Ovary (tissue), 9 donors: Measurements from ENCODE around the gene EXOC3. TPM values are rescaled to one million over a fixed set of nuclear protein-coding genes. Genes with fewer than 3 reads are reported as not detected.

Source experiments
- DNase-seq, 5 donors: peaks; one replicate each; pipeline ENCODE4 v3.0.0-alpha.2; 2019 to 2020
- H3K27ac ChIP-seq, 2 donors: fragments of 200-600 bp; one replicate each; pipeline versions ENCODE4 v1.5.1 to v1.8.0; 2019 to 2022
- H3K27me3 ChIP-seq: fragments of 200-600 bp; one replicate; pipeline ENCODE4 v1.8.0; 2022
- H3K36me3 ChIP-seq: fragments of 200-600 bp; sonication (generic); one replicate; pipeline ENCODE4 v1.5.1; 2019
- H3K4me1 ChIP-seq: one replicate; pipeline ENCODE4 v1.8.1; 2013; ENCODE audit warnings: mild to moderate bottlenecking, moderate library complexity; ENCODE audit not compliant: insufficient read depth
- H3K4me3 ChIP-seq: fragments of 200-600 bp; sonication (generic); one replicate; pipeline ENCODE4 v1.5.1; 2017
- H3K9me3 ChIP-seq, 2 donors: fragments of 200-600 bp in 1 of 2; sonication (generic) in 1 of 2; one replicate each; pipeline versions ENCODE4 v1.5.1 to v1.8.1; 2013 to 2019; ENCODE audit warnings: mild to moderate bottlenecking in 1 of 2, moderate library complexity in 1 of 2
- EP300 ChIP-seq: sonication (generic); formaldehyde crosslinking; IDR thresholded peaks from one replicate; pipeline ENCODE4 v1.6.1; 2017; ENCODE audit warnings: antibody characterized with exemption
- POLR2A ChIP-seq: fragments of 450-650 bp; IDR thresholded peaks from one replicate; pipeline ENCODE4 v1.6.1; 2017; ENCODE audit warnings: antibody characterized with exemption, mild to moderate bottlenecking, moderate library complexity
- WGBS, 3 donors: extraction: QIAGEN DNeasy Blood & Tissue Kit in 1 of 3; methylation state at CpG; one replicate each; pipeline versions ENCODE4 v1.1.5 to v1.1.7; 2013 to 2017; 5-methylcytosine and 5-hydroxymethylcytosine counted together
- intact Hi-C, 4 donors: fragments of 100-400 bp; cut with DNase I; formaldehyde crosslinking; loops; one replicate each; pipeline versions ENCODE4 v1.11.0 to v1.15.1; 2022 to 2023
- polyA plus RNA-seq, 2 donors: library from polyadenylated mRNA; stranded (reverse); fragments of 200-250 nt in 1 of 2; fragments of 350-450 nt in 1 of 2; fragmentation: Illumina TruSeq in 1 of 2; extraction: RNeasy Lipid Tissue Mini Kit (QIAGEN cat#74804) in 1 of 2; gene quantifications; one replicate each; pipeline ENCODE4 v1.2.3, GENCODE V29; 2013 to 2014
- total RNA-seq, 7 donors: library from RNA; depleted of rRNA in 2 of 7; stranded (reverse); fragments of >200 nt in 2 of 7; fragmentation: NEBNext Ultra II Directional in 3 of 7; extraction: Animal tissue kit (Norgen Biotek cat#: 25700) in 3 of 7; gene quantifications; one replicate each; pipeline versions ENCODE4 v1.1.0 to v1.2.4, GENCODE V29; 2016 to 2023
- TF ChIP-seq, protein P1 (sequence below), 3 donors: fragments of 450-650 bp in 2 of 3; fragments of 200-600 bp in 1 of 3; IDR thresholded peaks; one replicate each; pipeline versions ENCODE4 v1.5.1 to v1.8.0; 2016 to 2022; ENCODE audit warnings: antibody characterized with exemption in 3 of 3, mild to moderate bottlenecking in 1 of 3
- donor health status: DM: no; HTN: no; CAD: no; lungs with moderate emphysema.
- donor health status: DM: no; HTN: no; CAD: no.
- donor health status: Bipolar disorder and iron deficiency.
- donor health status: DM: yes; HTN: yes; CAD: no.
- donor health status: DM: no; HTN: no; CAD: no.
- donor health status: DM: yes; HTN: yes; CAD: no.

Gene EXOC3
- total and polyA plus RNA-seq, 9 donors = 25.5 to 67.4 (median 49.4) TPM

DNA sequence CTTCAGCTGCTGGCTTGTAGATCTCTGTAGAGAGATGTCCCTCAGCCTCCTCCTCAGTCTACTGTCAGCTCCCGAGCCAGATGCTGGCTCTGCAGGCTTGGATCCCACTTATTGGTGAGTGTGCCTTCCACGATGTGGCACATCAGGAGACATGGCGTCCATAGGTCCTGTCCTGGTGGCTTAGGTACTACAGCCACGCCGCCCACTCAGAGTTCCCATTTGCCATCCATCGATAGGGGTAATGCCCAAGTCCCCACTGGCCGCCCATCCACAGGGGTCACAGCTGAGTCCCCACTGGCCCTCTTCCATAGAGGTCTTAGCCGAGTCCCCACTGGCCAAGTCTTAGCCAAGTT is 17.3 kb downstream of the EXOC3 start:
- Histone ChIP-seq H3K27me3 (no peaks in the 10 kb centered on the region), H3K4me3 (no peak overlapping the region), H3K27ac (no peak overlapping the region), H3K36me3 (no peaks in the 10 kb centered on the region), H3K4me1 (no peaks in the 10 kb centered on the region), H3K9me3 (no peaks in the 10 kb centered on the region)
- intact Hi-C loops = no loop called here
- peak in 2 of 5 donors; percentile 11 to 26 for DNase-seq
- WGBS, 3 donors = 98 to 99% (median 98%) methylated on average over 8 of the region's 8 CpGs
- TF ChIP-seq, protein P1, sequence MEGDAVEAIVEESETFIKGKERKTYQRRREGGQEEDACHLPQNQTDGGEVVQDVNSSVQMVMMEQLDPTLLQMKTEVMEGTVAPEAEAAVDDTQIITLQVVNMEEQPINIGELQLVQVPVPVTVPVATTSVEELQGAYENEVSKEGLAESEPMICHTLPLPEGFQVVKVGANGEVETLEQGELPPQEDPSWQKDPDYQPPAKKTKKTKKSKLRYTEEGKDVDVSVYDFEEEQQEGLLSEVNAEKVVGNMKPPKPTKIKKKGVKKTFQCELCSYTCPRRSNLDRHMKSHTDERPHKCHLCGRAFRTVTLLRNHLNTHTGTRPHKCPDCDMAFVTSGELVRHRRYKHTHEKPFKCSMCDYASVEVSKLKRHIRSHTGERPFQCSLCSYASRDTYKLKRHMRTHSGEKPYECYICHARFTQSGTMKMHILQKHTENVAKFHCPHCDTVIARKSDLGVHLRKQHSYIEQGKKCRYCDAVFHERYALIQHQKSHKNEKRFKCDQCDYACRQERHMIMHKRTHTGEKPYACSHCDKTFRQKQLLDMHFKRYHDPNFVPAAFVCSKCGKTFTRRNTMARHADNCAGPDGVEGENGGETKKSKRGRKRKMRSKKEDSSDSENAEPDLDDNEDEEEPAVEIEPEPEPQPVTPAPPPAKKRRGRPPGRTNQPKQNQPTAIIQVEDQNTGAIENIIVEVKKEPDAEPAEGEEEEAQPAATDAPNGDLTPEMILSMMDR (IDR thresholded peaks at IDR 0.05) = no peak

DNA sequence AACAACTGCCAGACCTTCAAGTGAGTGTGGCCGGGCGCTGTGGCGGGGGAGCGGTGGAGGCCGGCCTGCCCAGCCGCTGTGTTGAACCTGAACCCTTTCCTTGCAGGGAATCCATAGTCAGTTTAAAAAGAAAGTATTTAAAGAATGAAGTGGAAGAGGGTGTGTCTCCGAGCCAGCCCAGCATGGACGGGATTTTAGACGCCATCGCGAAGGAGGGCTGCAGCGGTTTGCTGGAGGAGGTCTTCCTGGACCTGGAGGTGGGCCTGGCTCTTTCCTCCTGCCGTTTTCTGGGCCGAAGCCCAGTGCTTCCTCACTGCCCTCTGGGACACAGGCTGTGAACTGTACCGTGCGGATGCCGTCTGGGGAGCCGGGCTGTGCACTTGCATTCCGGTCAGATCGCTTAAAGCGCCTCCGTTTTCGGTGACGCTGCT is 19.1 kb downstream of the EXOC3 start:
- Histone ChIP-seq H3K27ac (no peak overlapping the region), H3K27me3 (no peaks in the 10 kb centered on the region), H3K4me1 (no peaks in the 10 kb centered on the region), H3K9me3 (no peaks in the 10 kb centered on the region), H3K4me3 (no peak overlapping the region), H3K36me3 (no peaks in the 10 kb centered on the region)
- no peak for DNase-seq
- intact Hi-C loops = no loop called here
- WGBS, 3 donors = 93 to 94% (median 94%) methylated on average over 24 of the region's 24 CpGs
- TF ChIP-seq EP300 (no peak), POLR2A (no peak)
- TF ChIP-seq, protein P1 (IDR thresholded peaks at IDR 0.05) = no peak

DNA sequence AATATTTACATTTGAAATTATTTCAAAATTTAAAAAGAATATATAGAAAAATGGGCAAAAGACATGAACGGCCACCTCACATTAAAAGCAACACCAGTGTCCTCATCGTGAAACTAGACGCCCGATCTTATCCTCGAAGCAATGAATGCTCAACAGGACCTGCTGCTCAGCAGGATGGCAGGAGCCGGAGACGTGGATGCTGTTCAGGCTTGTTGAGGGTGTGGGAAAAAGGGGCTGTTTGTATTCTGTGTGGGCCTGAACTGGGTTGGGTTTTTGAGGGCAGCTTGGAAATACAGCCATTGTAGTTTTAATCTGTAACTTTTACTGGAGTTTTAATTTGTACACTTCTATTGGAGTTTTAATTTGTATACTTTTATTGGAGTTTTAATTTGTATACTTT is 20.3 kb downstream of the EXOC3 start:
- Histone ChIP-seq H3K36me3 (no peaks in the 10 kb centered on the region), H3K4me3 (no peak overlapping the region), H3K4me1 (no peaks in the 10 kb centered on the region), H3K27me3 (no peaks in the 10 kb centered on the region), H3K27ac (no peak overlapping the region), H3K9me3 (no peaks in the 10 kb centered on the region)
- WGBS, 3 donors = 75 to 91% (median 79%) methylated on average over 7 of the region's 7 CpGs
- intact Hi-C loops = no loop called here
- DNase-seq = no peak
- TF ChIP-seq POLR2A (no peak), EP300 (no peak)
- TF ChIP-seq, protein P1 (IDR thresholded peaks at IDR 0.05) = no peak

DNA sequence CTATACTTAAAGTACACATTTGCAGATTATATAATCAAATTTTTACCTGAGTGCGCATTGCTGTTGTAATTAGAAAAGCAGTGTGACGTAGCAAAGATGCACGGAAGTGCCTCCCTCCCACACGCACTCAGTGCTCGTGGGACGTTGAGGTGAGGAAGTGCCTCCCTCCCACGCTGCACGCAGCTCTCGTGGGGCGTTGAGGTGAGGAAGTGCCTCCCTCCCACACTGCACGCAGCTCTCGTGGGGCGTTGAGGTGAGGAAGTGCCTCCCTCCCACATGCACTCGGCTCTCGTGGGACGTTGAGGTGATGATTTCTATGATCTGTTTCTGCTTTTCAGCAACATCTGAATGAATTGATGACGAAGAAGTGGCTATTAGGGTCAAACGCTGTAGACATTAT is 21.0 kb downstream of the EXOC3 start:
- Histone ChIP-seq H3K27me3 (no peaks in the 10 kb centered on the region), H3K4me1 (no peaks in the 10 kb centered on the region), H3K4me3 (no peak overlapping the region), H3K9me3 (no peaks in the 10 kb centered on the region), H3K36me3 (no peaks in the 10 kb centered on the region), H3K27ac (no peak overlapping the region)
- TF ChIP-seq EP300 (no peak), POLR2A (no peak)
- TF ChIP-seq, protein P1 (IDR thresholded peaks at IDR 0.05) = no peak
- intact Hi-C loops = no loop called here
- no peak for DNase-seq
- WGBS, 3 donors = 69 to 72% (median 70%) methylated on average over 18 of the region's 18 CpGs

DNA sequence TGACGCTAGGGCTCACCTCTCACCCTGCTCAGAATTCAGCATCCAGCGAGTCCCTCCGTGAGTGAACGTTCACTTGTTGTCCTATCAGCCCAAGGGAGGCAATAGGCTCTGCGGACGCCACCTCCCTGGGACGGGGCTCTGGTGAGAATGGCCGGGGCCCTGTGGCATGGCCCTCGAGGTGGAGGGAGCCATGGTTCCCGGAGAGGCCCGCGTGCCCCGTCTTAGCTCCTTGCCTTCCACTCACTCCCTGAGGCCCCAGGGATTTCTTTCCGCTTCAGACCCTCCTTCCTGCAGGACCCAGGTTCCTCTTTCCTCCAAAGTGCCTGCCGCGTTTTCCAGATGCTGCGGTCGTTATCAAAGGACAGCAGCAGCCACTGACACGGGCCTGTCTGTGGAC is 21.5 kb downstream of the EXOC3 start:
- TF ChIP-seq, protein P1 (IDR thresholded peaks at IDR 0.05) = no peak
- TF ChIP-seq EP300 = no peak
- no peak for TF ChIP-seq POLR2A
- no peaks in the 10 kb centered on the region for H3K36me3 ChIP-seq
- WGBS, 3 donors = 87 to 92% (median 90%) methylated on average over 19 of the region's 19 CpGs
- no peak for DNase-seq
- no peaks in the 10 kb centered on the region for H3K9me3 ChIP-seq
- intact Hi-C loops = no loop called here
- no peaks in the 10 kb centered on the region for H3K27me3 ChIP-seq
- H3K27ac ChIP-seq = no peak overlapping the region
- no peaks in the 10 kb centered on the region for H3K4me1 ChIP-seq
- H3K4me3 ChIP-seq = no peak overlapping the region
